OCI-LY3 (cell line): ENCODE measurements around the gene TNFAIP8L2.

Experiments used
- CTCF ChIP-seq: fragments of 200-600, 300-600 bp; sonication (generic); IDR thresholded peaks from 2 replicates; pipeline ENCODE4 v1.5.1; 2014; ENCODE audit warnings: antibody characterized with exemption, low read length, low read depth
- EZH2phosphoT487 ChIP-seq: fragments of 200-600 bp; shearing (Covaris generic); IDR thresholded peaks from 2 replicates; pipeline ENCODE4 v1.6.1; 2018; ENCODE audit warnings: antibody characterized with exemption, mixed run types, low read depth

GRCh38 chr1:151131701-151132334, 24.6 kb upstream of the TNFAIP8L2 start:
- TF ChIP-seq CTCF (no peak), EZH2phosphoT487 (no peak)
